ENCODE data around the gene PLCH1.

The PLCH1 gene

DNA sequence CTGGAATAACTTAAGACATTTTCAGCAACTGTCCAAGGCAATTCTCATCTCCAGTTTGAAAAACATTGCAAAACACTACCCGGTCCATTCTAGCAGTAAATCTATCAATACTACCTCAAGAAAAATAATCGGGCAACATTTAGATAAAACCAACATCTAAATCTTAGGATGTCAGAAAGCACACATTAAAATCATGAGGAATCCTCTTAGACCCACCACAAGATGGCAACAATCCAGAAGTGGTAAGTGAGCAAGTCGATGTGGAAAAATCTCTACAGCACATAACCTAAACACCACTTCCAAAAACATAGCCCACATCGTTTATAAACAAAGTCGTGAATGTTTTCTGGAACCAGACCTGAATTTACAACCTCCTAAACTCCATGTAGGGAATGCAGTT lies 5.7 kb downstream of the PLCH1 start:
- in situ Hi-C loops (cut with MboI; ENCODE audit: low pct_unique_long_range_greater_than_20kb, low sequenced_read_pairs, unreplicated experiment): no loop called here
- DNase-seq (ENCODE audit: low spot score): no peak
- TF ChIP-seq, protein P1, sequence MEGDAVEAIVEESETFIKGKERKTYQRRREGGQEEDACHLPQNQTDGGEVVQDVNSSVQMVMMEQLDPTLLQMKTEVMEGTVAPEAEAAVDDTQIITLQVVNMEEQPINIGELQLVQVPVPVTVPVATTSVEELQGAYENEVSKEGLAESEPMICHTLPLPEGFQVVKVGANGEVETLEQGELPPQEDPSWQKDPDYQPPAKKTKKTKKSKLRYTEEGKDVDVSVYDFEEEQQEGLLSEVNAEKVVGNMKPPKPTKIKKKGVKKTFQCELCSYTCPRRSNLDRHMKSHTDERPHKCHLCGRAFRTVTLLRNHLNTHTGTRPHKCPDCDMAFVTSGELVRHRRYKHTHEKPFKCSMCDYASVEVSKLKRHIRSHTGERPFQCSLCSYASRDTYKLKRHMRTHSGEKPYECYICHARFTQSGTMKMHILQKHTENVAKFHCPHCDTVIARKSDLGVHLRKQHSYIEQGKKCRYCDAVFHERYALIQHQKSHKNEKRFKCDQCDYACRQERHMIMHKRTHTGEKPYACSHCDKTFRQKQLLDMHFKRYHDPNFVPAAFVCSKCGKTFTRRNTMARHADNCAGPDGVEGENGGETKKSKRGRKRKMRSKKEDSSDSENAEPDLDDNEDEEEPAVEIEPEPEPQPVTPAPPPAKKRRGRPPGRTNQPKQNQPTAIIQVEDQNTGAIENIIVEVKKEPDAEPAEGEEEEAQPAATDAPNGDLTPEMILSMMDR (IDR thresholded peaks at IDR 0.05; ENCODE audit: extremely low read depth, insufficient read depth, missing control alignments): no peak

DNA sequence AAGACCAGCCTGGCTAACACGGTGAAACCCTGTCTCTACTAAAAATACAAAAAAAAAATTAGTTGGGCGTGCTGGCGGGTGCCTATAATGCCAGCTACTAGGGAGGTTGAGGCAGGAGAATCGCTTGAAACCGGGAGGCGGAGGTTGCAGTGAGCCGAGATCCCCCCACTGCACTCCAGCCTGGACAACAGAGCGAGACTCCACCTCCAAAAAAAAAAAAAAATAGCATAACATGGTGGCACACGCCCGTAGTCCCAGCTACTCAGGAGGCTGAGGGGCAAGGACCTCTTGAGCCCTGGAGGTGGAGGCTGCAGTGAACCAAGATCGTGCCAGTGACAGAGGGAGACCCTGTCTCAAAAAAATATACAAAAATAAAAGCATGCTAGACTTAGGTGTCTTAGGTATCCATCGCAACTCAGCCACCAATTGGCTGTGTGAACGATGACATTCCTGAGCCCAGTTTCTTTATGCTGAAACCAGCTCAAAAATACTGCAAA lies 6.2 kb downstream of the PLCH1 start:
- TF ChIP-seq, protein P1 (IDR thresholded peaks at IDR 0.05; ENCODE audit: extremely low read depth, insufficient read depth, missing control alignments): no peak

DNA sequence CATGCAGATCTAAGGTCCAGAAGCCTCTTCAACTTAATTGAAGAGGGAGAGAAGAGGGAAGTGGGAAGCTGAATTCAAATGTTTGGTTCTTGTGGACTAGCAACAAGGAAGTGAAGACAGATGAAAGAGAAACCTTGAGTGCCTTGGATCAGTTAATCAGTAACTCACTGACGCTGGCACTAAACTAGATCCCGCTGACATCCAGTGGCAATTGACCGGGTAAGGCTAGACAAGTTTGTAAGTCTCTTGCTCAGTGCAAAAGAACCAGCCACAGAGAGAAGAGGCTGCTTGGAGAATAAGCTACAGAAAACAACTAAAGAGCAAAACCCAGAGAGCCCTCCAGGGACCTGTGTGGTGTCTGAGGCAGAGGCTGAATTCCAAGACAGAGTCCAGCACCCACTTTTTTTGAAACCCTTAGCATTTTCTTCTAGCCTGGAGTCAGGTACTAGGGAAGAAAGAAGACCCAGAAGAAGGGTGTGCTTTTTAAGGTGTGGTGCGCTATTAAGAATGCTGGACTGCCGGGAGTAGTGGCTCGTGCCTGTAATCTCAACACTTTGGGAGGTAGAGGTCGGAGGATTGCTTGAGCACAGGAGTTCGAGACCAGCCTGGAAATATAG lies 6.9 kb downstream of the PLCH1 start:
- TF ChIP-seq, protein P1 (IDR thresholded peaks at IDR 0.05; ENCODE audit: extremely low read depth, insufficient read depth, missing control alignments): no peak
- no peak for DNase-seq (ENCODE audit: low spot score)
- in situ Hi-C loops (cut with MboI; ENCODE audit: low pct_unique_long_range_greater_than_20kb, low sequenced_read_pairs, unreplicated experiment): no loop called here

More for the DNA sequence above, 6.2 kb downstream of the PLCH1 start:
- no peak for DNase-seq (ENCODE audit: low spot score)
- in situ Hi-C loops (cut with MboI; ENCODE audit: low pct_unique_long_range_greater_than_20kb, low sequenced_read_pairs, unreplicated experiment): no loop called here

DNA sequence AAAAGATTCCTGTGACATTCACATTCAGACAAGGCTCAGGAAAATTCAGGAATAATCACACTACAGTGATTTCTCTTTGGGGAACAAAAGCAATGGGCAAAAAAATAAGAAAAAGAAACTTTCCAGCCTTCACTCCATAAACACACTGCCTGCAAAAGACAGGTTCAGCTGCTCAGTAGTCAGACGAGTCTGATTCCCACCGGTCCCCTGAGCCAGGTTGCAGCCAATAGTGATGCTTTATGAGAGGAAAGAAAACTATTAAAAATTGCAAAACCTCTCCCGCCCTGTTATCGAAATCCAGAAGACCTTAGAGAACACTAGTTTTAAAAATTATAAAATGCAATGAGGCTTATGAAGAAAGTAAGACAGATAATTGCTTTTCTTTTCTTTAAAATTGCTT lies 8.5 kb downstream of the PLCH1 start:
- TF ChIP-seq, protein P1 (IDR thresholded peaks at IDR 0.05; ENCODE audit: extremely low read depth, insufficient read depth, missing control alignments): no peak
- no peak for DNase-seq (ENCODE audit: low spot score)
- in situ Hi-C loops (cut with MboI; ENCODE audit: low pct_unique_long_range_greater_than_20kb, low sequenced_read_pairs, unreplicated experiment): no loop called here

DNA sequence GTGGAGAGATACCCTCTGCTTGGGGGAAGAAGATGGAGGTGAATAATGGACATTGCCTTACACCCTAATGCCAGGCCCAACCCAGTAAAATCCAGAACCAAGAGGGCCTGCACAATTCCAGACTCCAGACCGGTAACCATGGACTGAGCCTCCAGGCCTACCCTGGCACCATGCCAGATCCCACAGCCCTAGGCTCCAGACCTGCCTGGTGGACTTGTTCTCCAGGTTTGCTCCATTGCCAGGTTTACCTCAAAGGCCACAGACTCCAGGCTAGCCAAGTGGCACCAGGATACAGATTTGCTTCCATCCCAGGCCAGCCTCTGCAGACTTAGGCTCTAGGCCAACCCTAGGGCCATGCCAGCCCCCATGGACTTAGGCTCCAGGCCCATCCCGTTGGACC lies 14.0 kb downstream of the PLCH1 start:
- no peak for DNase-seq (ENCODE audit: low spot score)
- TF ChIP-seq, protein P1 (IDR thresholded peaks at IDR 0.05; ENCODE audit: extremely low read depth, insufficient read depth, missing control alignments): no peak
- in situ Hi-C loops (cut with MboI; ENCODE audit: low pct_unique_long_range_greater_than_20kb, low sequenced_read_pairs, unreplicated experiment): no loop called here

DNA sequence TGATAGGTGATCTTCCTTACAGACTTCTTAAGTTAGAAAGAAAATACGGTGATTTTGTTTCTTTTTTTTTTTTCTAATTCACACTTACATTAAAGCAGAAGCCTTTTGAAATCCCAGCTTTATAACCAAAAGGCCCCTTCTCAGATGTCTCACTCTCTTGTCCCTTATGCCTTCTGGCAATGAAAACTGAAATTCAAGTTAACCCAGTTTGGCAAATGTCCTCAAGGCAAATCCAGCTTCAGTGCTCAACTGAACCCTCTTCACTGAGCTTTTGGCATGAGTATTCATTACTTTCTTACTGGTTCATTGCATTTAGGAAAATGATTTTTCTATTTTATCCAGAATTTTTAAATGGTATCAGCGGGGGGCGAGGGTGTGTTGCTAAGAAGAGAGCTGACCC lies 17.0 kb downstream of the PLCH1 start:
- in situ Hi-C loops (cut with MboI; ENCODE audit: low pct_unique_long_range_greater_than_20kb, low sequenced_read_pairs, unreplicated experiment): no loop called here
- DNase-seq (ENCODE audit: low spot score): no peak
- TF ChIP-seq, protein P1 (IDR thresholded peaks at IDR 0.05; ENCODE audit: extremely low read depth, insufficient read depth, missing control alignments): no peak

Data from GM13977 (cell line).